H1 (cell line): ENCODE measurements around the gene SLCO4A1. TPM values are rescaled to one million over a fixed set of nuclear protein-coding genes. Genes with fewer than 3 reads are reported as not detected.

Experiments used
- CTCF ChIA-PET: fragments of 300-600 bp; sonication (Branson Sonifier 250); formaldehyde crosslinking; loops from one replicate; lab custom pipeline; 2021; ENCODE audit not compliant: partially characterized antibody; lab: Charles Lee
- POLR2A ChIA-PET: fragments of 300-600 bp; sonication (Branson Sonifier 250); formaldehyde crosslinking; loops from one replicate; lab custom pipeline; 2021; ENCODE audit warnings: inconsistent platforms; ENCODE audit not compliant: partially characterized antibody; lab: Charles Lee
- DNase-seq, 2 experiments: peaks; one replicate each; pipeline versions ENCODE4 v3.0.0 to v3.0.0-alpha.2; 2010 to 2022; ENCODE audit warnings: low spot score in 2 of 2, low read depth in 1 of 2, mixed read lengths in 1 of 2
- FAIRE-seq: peaks from 2 replicates; lab custom pipeline; 2011; peaks lifted over from hg19 to GRCh38; lab: Jason Lieb, UNC
- H2AFZ ChIP-seq: 2 replicates; pipeline ENCODE4 v1.8.1; 2012; ENCODE audit warnings: low read length, inconsistent platforms
- H2AK5ac ChIP-seq: 2 replicates; pipeline ENCODE4 v1.6.1; 2013; ENCODE audit warnings: low read depth, low read length
- H2BK120ac ChIP-seq: replicated peaks from 2 replicates; pipeline ENCODE3; 2013; ENCODE audit warnings: low read depth, low read length, inconsistent platforms
- H2BK12ac ChIP-seq: 2 replicates; pipeline ENCODE4 v1.6.1; 2013; ENCODE audit warnings: low read depth, low read length
- H2BK15ac ChIP-seq: 2 replicates; pipeline ENCODE4 v1.6.1; 2013; ENCODE audit warnings: low read length
- H2BK20ac ChIP-seq: 2 replicates; pipeline ENCODE4 v1.6.1; 2013; ENCODE audit warnings: low read length
- H2BK5ac ChIP-seq: 2 replicates; pipeline ENCODE4 v1.6.1; 2013; ENCODE audit warnings: low read depth, low read length
- H3K14ac ChIP-seq: 2 replicates; pipeline ENCODE4 v1.6.1; 2013; ENCODE audit warnings: inconsistent platforms; ENCODE audit not compliant: insufficient read length
- H3K18ac ChIP-seq: 2 replicates; pipeline ENCODE4 v1.6.1; 2013; ENCODE audit warnings: low read length; ENCODE audit errors: extremely low read depth
- H3K23ac ChIP-seq: 2 replicates; pipeline ENCODE4 v1.6.1; 2013; ENCODE audit warnings: inconsistent platforms; ENCODE audit not compliant: insufficient read length
- H3K23me2 ChIP-seq: 2 replicates; pipeline ENCODE4 v1.6.1; 2013; ENCODE audit warnings: low read depth, low read length
- H3K27ac ChIP-seq: 2 replicates; pipeline ENCODE4 v1.6.1; 2011; ENCODE audit warnings: low read depth, low read length, inconsistent platforms
- H3K27me3 ChIP-seq, 4 experiments: replicated peaks in 1 of 4; 1 replicate in 1 of 4; 2 replicates in 3 of 4; pipeline versions ENCODE4 v1.6.1 to v1.8.1; 2011 to 2013; ENCODE audit warnings: low read length in 3 of 4, mild to moderate bottlenecking in 3 of 4, inconsistent platforms in 2 of 4, mixed read lengths in 2 of 4, moderate library complexity in 1 of 4; ENCODE audit not compliant: control insufficient read depth in 3 of 4, insufficient read depth in 3 of 4; ENCODE audit errors: extremely low read depth in 1 of 4
- H3K36me3 ChIP-seq, 4 experiments: 2 replicates each; pipeline versions ENCODE4 v1.6.1 to v1.8.1; 2011 to 2013; ENCODE audit warnings: mild to moderate bottlenecking in 4 of 4, low read length in 3 of 4, moderate library complexity in 2 of 4, control low read depth in 1 of 4, inconsistent platforms in 1 of 4; ENCODE audit not compliant: insufficient read depth in 4 of 4, control insufficient read depth in 2 of 4
- H3K4ac ChIP-seq: replicated peaks from 2 replicates; pipeline ENCODE3; 2013; ENCODE audit warnings: low read length, low read depth, mixed read lengths, inconsistent platforms; ENCODE audit not compliant: insufficient read length
- H3K4me1 ChIP-seq, 4 experiments: replicated peaks in 1 of 4; 1 replicate in 1 of 4; 2 replicates in 3 of 4; pipeline versions ENCODE4 v1.6.1 to v1.8.1; 2011 to 2013; ENCODE audit warnings: low read length in 3 of 4, inconsistent platforms in 2 of 4, mixed read lengths in 1 of 4; ENCODE audit not compliant: insufficient read depth in 4 of 4, control insufficient read depth in 3 of 4
- H3K4me2 ChIP-seq, 2 experiments: 2 replicates each; pipeline versions ENCODE4 v1.6.1 to v1.8.1; 2011 to 2013; ENCODE audit warnings: low read depth in 2 of 2, low read length in 2 of 2, control low read depth in 1 of 2, inconsistent platforms in 1 of 2, mild to moderate bottlenecking in 1 of 2; ENCODE audit not compliant: insufficient read depth in 1 of 2
- H3K4me3 ChIP-seq, 4 experiments: fragments of 200-600, 300-600 bp in 1 of 4; sonication (generic), shearing (Covaris generic), sonication (Bioruptor Twin) in 1 of 4; 2 replicates each; pipeline versions ENCODE4 v1.5.1 to v1.8.1; 2011 to 2016; ENCODE audit warnings: low read length in 4 of 4, low read depth in 3 of 4, control low read depth in 2 of 4, inconsistent platforms in 2 of 4, mild to moderate bottlenecking in 2 of 4, mixed read lengths in 1 of 4, moderate library complexity in 1 of 4; ENCODE audit not compliant: insufficient read depth in 2 of 4; ENCODE audit errors: extremely low read depth in 1 of 4
- H3K56ac ChIP-seq: replicated peaks from 2 replicates; pipeline ENCODE3; 2013; ENCODE audit warnings: low read depth, mild to moderate bottlenecking, mixed read lengths, low read length, inconsistent platforms; ENCODE audit not compliant: insufficient read length
- H3K79me1 ChIP-seq: 2 replicates; pipeline ENCODE4 v1.6.1; 2013; ENCODE audit warnings: low read depth, low read length, control low read depth
- H3K79me2 ChIP-seq, 2 experiments: 2 replicates each; pipeline versions ENCODE4 v1.6.1 to v1.8.1; 2012 to 2013; ENCODE audit warnings: low read length in 2 of 2, mild to moderate bottlenecking in 2 of 2, inconsistent platforms in 1 of 2; ENCODE audit not compliant: insufficient read depth in 2 of 2, control insufficient read depth in 1 of 2
- H3K9ac ChIP-seq, 4 experiments: replicated peaks in 1 of 4; 1 replicate in 1 of 4; 2 replicates in 3 of 4; pipeline versions ENCODE4 v1.6.1 to v1.8.1; 2011 to 2013; ENCODE audit warnings: low read depth in 3 of 4, low read length in 3 of 4, control low read depth in 2 of 4, mild to moderate bottlenecking in 2 of 4, moderate library complexity in 2 of 4, inconsistent platforms in 1 of 4; ENCODE audit errors: extremely low read depth in 1 of 4
- H3K9me3 ChIP-seq, 2 experiments: 2 replicates each; pipeline versions ENCODE4 v1.6.1 to v1.8.1; 2012 to 2013; ENCODE audit warnings: mild to moderate bottlenecking in 2 of 2, moderate library complexity in 2 of 2, control low read depth in 1 of 2, inconsistent platforms in 1 of 2, low read depth in 1 of 2, low read length in 1 of 2, mixed read lengths in 1 of 2; ENCODE audit not compliant: insufficient read depth in 2 of 2
- H4K20me1 ChIP-seq, 2 experiments: replicated peaks in 1 of 2; 2 replicates each; pipeline versions ENCODE3 to v1.8.1; 2011 to 2013; ENCODE audit warnings: inconsistent platforms in 2 of 2, low read length in 2 of 2, mild to moderate bottlenecking in 1 of 2; ENCODE audit not compliant: insufficient read depth in 2 of 2, control insufficient read depth in 1 of 2
- H4K5ac ChIP-seq: 2 replicates; pipeline ENCODE4 v1.6.1; 2013; ENCODE audit warnings: low read length, low read depth, mixed read lengths, inconsistent platforms; ENCODE audit not compliant: insufficient read length
- H4K8ac ChIP-seq: 2 replicates; pipeline ENCODE4 v1.8.0; 2013; ENCODE audit warnings: mild to moderate bottlenecking, moderate library complexity, low read length, inconsistent platforms; ENCODE audit not compliant: insufficient read depth; ENCODE audit errors: extremely low read depth
- H4K91ac ChIP-seq: replicated peaks from 2 replicates; pipeline ENCODE3; 2013; ENCODE audit warnings: low read length, mixed read lengths, inconsistent platforms; ENCODE audit not compliant: insufficient read length
- BACH1 ChIP-seq: IDR thresholded peaks from 2 replicates; pipeline ENCODE4 v1.6.1; 2012; ENCODE audit warnings: low read length, improper control_type of control experiment
- BCL11A ChIP-seq, 2 experiments: IDR thresholded peaks; one replicate each; pipeline ENCODE4 v1.6.1; 2011; ENCODE audit warnings: low read depth in 2 of 2, low read length in 2 of 2, mild to moderate bottlenecking in 2 of 2
- KDM5A ChIP-seq: fragments of 200-600 bp; IDR thresholded peaks from 2 replicates; pipeline ENCODE4 v1.7.1; 2012; ENCODE audit warnings: mild to moderate bottlenecking, low read length, inconsistent platforms, mixed read lengths
- RFX5 ChIP-seq: IDR thresholded peaks from 2 replicates; pipeline ENCODE4 v1.6.1; 2011; ENCODE audit warnings: low read depth, low read length, improper control_type of control experiment, borderline replicate concordance
- RXRA ChIP-seq: IDR thresholded peaks from 2 replicates; pipeline ENCODE4 v1.6.1; 2011; ENCODE audit warnings: low read depth, mild to moderate bottlenecking, low read length, moderate library complexity; ENCODE audit not compliant: insufficient read depth
- SAP30 ChIP-seq: fragments of 300-600 bp; sonication (generic); IDR thresholded peaks from 2 replicates; pipeline ENCODE4 v1.7.1; 2012; ENCODE audit warnings: low read length, moderate library complexity, mild to moderate bottlenecking, inconsistent platforms; ENCODE audit not compliant: insufficient read depth, insufficient replicate concordance
- SP4 ChIP-seq: IDR thresholded peaks from 2 replicates; pipeline ENCODE4 v1.6.1; 2012; ENCODE audit warnings: low read length, inconsistent platforms
- WGBS, 2 experiments: shearing (Covaris generic) in 1 of 2; methylation state at CpG; one replicate each; pipeline versions ENCODE4 v1.1.6 to v1.1.7; 2013 to 2015; ENCODE audit warnings: low lambda C conversion rate in 2 of 2, mixed read lengths in 2 of 2, inconsistent platforms in 1 of 2, low coverage in 1 of 2, missing lambda C conversion rate in 1 of 2; ENCODE audit not compliant: insufficient replicate concordance in 2 of 2, insufficient coverage in 1 of 2, insufficient read length in 1 of 2; ENCODE audit errors: extremely low coverage in 1 of 2, missing lambda C conversion rate in 1 of 2; 5-methylcytosine and 5-hydroxymethylcytosine counted together
- polyA plus RNA-seq, 7 experiments: library from polyadenylated mRNA; depleted of rRNA in 3 of 7; stranded (reverse) in 5 of 7; unstranded in 2 of 7; fragments of >200 nt in 5 of 7; fragments of 200-250 nt in 2 of 7; gene quantifications; 1 replicate in 5 of 7; 2 replicates in 1 of 7; 4 replicates in 1 of 7; pipeline versions ENCODE4 v1.2.1 to v1.2.3, GENCODE V29; 2011 to 2013; ENCODE audit warnings: missing spikeins in 2 of 7, mixed read lengths in 2 of 7
- total RNA-seq: library from RNA; stranded (reverse); fragmentation: NEBNext Ultra II Directional; extraction: Animal tissue kit (Norgen Biotek cat#: 25700); gene quantifications from 2 replicates; pipeline ENCODE4 v1.2.1, GENCODE V29; 2021

The SLCO4A1 gene
- total and polyA plus RNA-seq, 2 of the 8 experiments (the other 6 are each of a cell fraction or from before 2014, with no cell fraction given) = 10.5 to 18.5 TPM

GRCh38 chr20:62631336-62632308 lies 10.7 kb upstream of the SLCO4A1 start:
- Histone ChIP-seq H3K14ac (no peak overlapping the region), H2BK12ac (no peak overlapping the region), H3K27me3 (no peaks in the 10 kb centered on the region; a peak in 2 of 7 replicates), H4K91ac (no peak overlapping the region), H2BK15ac (no peak overlapping the region), H4K8ac (0 out of 2 replicates have a peak overlapping the region, but pooled peaks have one; percentile 11), H3K27ac (no peak overlapping the region), H2BK5ac (no peak overlapping the region), H4K20me1 (peaks cover 0 to 2% of the 10 kb centered on the region in 2 experiments), H3K4me3 (no peak overlapping the region), H2AK5ac (no peak overlapping the region), H3K56ac (no peak overlapping the region), H3K9ac (no peak overlapping the region), H3K4me2 (no peak overlapping the region), H3K23ac (no peak overlapping the region), H3K79me2 (no peaks in the 10 kb centered on the region), H3K79me1 (no peaks in the 10 kb centered on the region), H4K5ac (no peak overlapping the region), H2BK120ac (no peak overlapping the region), H3K4ac (no peak overlapping the region), H3K36me3 (no peaks in the 10 kb centered on the region), H2BK20ac (0 out of 2 replicates have a peak overlapping the region, but pooled peaks have one; percentile 48), H2AFZ (no peak overlapping the region), H3K18ac (no peak overlapping the region), H3K9me3 (peaks cover 0 to 3% of the 10 kb centered on the region in 2 experiments; a peak in 1 of 4 replicates), H3K4me1 (peaks cover 0 to 14% (median 8%) of the 10 kb centered on the region in 4 experiments; a peak in 4 of 7 replicates), H3K23me2 (peaks cover 6% of the 10 kb centered on the region; the same call in 1 of the 2 replicates)
- DNase-seq (no peak), FAIRE-seq (no peak)
- POLR2A ChIA-PET = no interaction called here
- TF ChIP-seq BCL11A (IDR thresholded peaks at IDR 0.05; ENCODE audit: low read depth in 2 of 2, low read length in 2 of 2) (no peak), RFX5 (no peak), BACH1 (no peak), KDM5A (no peak), SP4 (no peak), SAP30 (no peak), RXRA (no peak)
- 91% methylated on average over 18 of the region's 24 CpGs; no CpG with 5 or more reads in 1 of the 2 experiments for WGBS, 2 experiments
- CTCF ChIA-PET = interaction anchor here (0.8 to 0.9 kb wide), 2 partner anchors 15 to 55 kb away, joined by 3 to 4 read pairs; no protein-coding TSS in a partner anchor
